Omental fat pad (tissue), 4 donors: ENCODE measurements around the gene TAF4B. TPM values are rescaled to one million over a fixed set of nuclear protein-coding genes. Genes with fewer than 3 reads are reported as not detected.

Experiments
- ATAC-seq: fragments of 150-250 bp; one replicate; pipeline ENCODE4 v1.9.1; 2016; ENCODE audit warnings: mild to moderate bottlenecking, moderate library complexity; ENCODE audit not compliant: low FRiP score
- DNase-seq: peaks from one replicate; pipeline ENCODE4 v3.0.0-alpha.2; 2019; ENCODE audit warnings: low spot score
- total RNA-seq, 4 donors: library from RNA; depleted of rRNA; stranded (reverse); fragments of >200 nt; gene quantifications; one replicate each; pipeline ENCODE4 v1.1.0, GENCODE V29; 2016
- TF ChIP-seq, protein P1 (sequence below), 3 donors: fragments of 450-650 bp; IDR thresholded peaks; one replicate each; pipeline ENCODE4 v1.5.1; 2016 to 2017; ENCODE audit warnings: antibody characterized with exemption in 3 of 3, mild to moderate bottlenecking in 3 of 3, moderate library complexity in 2 of 3

Gene TAF4B
- total RNA-seq, 4 donors from 2014 or later = 7.4 to 38.9 (median 14.9) TPM

DNA sequence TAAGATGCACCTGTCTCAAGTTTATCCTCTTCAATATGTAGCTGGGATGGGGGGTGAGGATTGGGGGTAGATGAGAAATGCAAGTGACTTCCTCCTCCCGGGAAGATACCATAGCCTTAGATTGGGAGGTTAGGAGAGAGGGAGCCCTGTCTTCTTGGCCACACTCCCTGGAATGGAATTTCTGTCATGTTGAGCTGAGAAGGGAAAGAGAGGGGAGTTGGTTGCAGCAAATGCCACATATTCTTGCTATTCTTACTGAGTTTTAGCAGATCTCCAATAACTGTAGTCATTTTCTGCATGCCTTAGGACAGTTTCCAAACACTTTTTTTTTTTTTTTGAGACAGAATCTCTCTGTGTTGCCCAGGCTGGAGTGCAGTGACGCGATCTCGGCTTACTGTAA, 35.9 kb downstream of the TAF4B start:
- DNase-seq (no peak), ATAC-seq (no peak)
- TF ChIP-seq, protein P1, sequence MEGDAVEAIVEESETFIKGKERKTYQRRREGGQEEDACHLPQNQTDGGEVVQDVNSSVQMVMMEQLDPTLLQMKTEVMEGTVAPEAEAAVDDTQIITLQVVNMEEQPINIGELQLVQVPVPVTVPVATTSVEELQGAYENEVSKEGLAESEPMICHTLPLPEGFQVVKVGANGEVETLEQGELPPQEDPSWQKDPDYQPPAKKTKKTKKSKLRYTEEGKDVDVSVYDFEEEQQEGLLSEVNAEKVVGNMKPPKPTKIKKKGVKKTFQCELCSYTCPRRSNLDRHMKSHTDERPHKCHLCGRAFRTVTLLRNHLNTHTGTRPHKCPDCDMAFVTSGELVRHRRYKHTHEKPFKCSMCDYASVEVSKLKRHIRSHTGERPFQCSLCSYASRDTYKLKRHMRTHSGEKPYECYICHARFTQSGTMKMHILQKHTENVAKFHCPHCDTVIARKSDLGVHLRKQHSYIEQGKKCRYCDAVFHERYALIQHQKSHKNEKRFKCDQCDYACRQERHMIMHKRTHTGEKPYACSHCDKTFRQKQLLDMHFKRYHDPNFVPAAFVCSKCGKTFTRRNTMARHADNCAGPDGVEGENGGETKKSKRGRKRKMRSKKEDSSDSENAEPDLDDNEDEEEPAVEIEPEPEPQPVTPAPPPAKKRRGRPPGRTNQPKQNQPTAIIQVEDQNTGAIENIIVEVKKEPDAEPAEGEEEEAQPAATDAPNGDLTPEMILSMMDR (IDR thresholded peaks at IDR 0.05) = no peak

GRCh38 chr18:26267357-26267930, 41.2 kb downstream of the TAF4B start:
- DNase-seq (no peak), ATAC-seq (no peak)
- TF ChIP-seq, protein P1 (IDR thresholded peaks at IDR 0.05) = no peak

DNA sequence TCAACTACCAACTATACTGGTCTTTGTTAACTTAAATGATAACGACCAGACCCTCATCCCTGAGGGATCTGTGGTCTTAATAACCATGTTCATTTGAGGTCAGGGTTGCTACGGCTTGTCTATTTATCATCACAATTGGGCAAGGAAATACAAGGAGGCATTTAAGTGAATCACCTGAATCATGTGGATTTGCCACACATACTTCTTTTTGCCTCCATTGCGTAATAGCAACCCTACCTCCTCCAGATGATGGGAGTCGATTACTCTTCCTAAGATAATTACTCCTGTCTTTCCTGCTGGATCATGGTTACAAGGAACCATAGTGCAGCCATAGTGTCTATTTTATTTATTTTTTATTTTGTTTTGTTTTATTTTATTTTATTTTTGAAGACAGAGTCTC, 42.2 kb downstream of the TAF4B start:
- peak; percentile 41 for ATAC-seq
- no peak for DNase-seq
- TF ChIP-seq, protein P1 (IDR thresholded peaks at IDR 0.05) = no peak

DNA sequence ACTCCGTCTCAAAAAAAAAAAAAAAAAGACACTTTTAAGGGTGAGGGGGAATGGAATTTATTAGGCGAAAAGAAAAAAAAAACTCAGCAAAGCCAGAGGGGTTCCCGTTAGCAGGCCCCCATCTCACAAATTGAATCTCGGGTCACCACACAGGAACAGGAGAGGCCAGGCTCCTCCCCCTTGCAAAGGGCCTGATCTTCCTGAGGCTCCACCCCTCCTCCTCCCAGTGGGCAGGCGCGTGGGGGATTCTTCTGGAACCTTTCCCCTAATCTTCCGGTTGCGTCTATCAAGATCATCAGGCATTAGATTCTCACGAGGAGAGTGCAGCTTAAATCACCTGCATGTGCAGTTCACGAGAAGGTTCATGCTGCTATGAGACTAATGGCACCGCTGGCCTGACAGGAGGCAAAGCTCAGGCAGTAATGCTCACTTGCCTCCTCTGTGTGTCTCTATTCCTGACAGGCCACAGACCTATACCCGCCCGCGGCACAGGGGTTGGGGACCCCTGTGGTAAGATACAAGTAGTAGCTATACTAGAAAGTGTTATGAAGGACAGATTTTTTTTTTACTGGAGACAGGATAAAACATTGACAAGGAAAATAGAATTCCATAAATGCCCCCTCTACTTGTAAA, 45.8 kb downstream of the TAF4B start:
- DNase-seq = no peak
- no peak for ATAC-seq
- TF ChIP-seq, protein P1 (IDR thresholded peaks at IDR 0.05) = no peak

GRCh38 chr18:26277374-26277773, 51.1 kb downstream of the TAF4B start:
- TF ChIP-seq, protein P1 (IDR thresholded peaks at IDR 0.05) = no peak
- ATAC-seq (no peak), DNase-seq (no peak)

DNA sequence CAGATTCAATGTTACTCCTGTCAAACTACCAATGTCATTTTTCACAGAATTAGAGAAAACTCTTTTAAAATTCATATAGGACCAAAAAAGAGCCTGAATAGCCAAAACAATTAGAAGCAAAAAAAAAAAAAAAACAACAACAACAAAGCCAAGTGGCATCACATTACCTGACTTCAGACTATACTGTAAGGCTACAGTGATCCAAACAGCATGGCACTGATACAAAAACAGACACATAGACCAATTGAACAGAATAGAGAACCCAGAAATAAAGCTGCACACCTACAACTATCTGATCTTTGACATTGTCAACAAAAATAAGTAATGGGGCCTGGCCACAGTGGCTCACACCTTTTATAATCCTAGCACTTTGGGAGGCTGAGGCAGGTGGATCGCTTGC, 53.2 kb downstream of the TAF4B start:
- TF ChIP-seq, protein P1 (IDR thresholded peaks at IDR 0.05) = no peak
- DNase-seq = no peak
- no peak for ATAC-seq

DNA sequence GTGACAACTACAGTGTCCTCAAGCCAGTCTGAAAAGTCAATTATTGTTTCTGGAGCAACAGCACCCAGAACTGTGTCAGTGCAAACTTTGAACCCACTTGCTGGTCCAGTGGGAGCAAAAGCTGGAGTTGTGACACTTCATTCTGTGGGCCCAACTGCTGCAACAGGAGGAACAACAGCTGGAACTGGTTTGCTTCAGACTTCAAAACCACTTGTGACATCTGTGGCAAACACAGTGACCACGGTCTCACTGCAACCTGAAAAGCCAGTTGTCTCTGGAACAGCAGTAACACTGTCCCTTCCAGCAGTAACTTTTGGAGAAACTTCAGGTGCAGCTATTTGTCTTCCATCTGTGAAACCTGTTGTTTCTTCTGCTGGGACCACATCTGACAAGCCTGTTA, 59.8 kb downstream of the TAF4B start:
- TF ChIP-seq, protein P1 (IDR thresholded peaks at IDR 0.05) = no peak
- DNase-seq = no peak
- ATAC-seq = no peak
